GM19328 (cell line): ENCODE measurements around the gene NAA40.

Source experiments
- ATAC-seq: cut with Tn5 transposase; IDR thresholded peaks from one replicate; pipeline ENCODE4 v1.9.1; 2021; ENCODE audit warnings: mild to moderate bottlenecking, moderate library complexity; ENCODE audit not compliant: unreplicated experiment

Gene NAA40

DNA sequence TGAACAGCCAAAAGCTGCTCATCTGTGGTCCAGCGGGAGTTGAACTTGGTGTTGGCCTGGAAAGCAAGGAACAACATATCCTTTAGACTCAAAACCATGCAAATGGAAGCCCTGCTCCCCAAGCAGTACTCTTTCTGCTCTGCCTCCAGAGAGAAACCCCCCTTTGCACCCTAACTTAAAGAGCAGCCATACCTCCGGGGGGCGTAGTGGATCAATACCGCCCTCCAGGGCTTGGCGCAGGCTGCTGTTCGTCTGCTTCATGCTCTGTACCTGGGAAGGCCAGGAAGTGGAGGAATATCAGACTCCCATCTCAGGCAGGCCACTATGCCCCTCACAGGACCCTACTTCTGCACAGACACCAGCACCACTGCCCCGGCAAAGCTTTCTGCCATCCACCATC, 26.1 kb upstream of the NAA40 start:
- no peak for ATAC-seq

GRCh38 chr11:63913866-63914830, 24.7 kb upstream of the NAA40 start:
- ATAC-seq: no peak

DNA sequence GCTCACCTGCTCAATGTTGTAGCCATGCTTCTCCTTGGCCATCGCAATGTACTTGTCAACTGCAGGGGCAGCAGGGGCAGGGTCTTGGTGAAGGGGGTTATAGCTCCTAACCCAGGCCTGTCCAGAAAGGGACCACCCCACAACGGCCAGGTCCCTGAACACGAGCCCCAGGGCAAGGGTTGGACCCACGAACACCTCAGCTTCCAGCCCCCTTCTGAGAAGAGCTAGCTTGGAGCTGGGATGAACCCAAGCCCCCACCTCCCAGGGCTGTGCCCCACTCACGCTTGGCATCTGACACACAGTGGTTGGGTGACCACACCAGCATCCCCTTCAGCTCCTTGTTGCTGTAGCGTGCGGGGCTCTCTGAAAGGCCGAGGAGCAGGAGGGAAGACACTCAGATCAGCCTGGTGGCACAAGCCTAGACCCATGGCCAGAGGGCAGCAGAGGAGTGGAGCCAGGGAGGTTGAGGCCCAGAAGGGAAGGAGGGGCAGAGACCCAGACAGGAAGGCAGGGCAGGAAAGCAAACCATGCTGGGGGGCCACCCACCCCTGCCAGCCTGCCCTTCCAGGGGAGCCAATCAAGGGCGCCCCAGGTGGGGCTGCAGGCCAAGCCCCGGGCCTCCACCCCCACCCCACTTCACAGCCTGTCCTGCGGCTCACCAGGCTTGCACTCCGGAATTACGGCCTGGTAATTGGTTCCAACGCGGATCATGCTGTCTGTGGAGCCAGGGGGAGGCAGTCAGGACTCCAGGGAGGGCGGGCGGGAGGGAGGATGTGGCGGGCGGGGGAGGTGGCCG, 23.7 kb upstream of the NAA40 start:
- ATAC-seq: no peak

DNA sequence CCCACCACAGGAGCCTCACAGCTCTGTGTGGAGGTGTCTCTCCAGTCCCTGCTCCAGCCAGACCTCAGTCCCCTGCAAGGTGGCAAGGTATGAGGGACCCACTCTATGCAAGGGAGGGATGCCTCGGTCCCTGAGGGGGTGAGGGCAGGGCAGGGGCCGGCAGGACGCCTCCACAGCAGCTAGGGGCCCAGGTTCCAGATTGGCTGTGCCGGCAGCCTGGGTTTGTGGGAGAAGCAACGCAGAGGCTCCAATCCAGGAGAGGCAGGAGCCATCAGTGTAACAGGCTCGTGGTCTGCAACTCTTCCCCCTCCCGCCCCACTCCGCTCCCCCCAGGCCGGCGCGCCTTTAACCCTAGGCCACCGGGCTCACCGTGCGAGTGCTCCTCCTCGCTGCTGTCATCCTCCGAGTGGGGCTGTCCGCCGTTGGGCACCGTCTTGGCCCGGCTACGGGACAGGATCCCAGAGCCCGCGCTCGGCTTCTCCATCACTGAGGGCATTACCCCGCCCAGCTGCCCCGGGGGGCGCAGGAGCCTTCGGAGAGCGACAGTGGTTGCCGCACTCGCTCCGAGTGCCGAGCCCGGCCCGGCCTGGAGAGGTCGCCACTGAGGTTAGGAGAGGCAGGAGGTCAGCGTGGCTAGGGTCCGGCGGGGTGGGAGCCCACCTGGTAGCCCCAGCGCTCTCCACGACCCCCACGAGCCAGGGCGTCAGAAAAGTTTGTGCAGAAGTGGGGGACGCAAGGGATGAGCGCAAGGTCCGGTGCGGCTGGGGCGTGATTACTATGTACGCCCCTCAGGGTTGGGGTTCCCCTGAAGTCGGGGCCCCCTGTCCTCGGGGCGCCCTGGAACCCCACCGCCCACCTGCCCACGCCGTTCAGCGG, 22.6 kb upstream of the NAA40 start:
- no peak for ATAC-seq

DNA sequence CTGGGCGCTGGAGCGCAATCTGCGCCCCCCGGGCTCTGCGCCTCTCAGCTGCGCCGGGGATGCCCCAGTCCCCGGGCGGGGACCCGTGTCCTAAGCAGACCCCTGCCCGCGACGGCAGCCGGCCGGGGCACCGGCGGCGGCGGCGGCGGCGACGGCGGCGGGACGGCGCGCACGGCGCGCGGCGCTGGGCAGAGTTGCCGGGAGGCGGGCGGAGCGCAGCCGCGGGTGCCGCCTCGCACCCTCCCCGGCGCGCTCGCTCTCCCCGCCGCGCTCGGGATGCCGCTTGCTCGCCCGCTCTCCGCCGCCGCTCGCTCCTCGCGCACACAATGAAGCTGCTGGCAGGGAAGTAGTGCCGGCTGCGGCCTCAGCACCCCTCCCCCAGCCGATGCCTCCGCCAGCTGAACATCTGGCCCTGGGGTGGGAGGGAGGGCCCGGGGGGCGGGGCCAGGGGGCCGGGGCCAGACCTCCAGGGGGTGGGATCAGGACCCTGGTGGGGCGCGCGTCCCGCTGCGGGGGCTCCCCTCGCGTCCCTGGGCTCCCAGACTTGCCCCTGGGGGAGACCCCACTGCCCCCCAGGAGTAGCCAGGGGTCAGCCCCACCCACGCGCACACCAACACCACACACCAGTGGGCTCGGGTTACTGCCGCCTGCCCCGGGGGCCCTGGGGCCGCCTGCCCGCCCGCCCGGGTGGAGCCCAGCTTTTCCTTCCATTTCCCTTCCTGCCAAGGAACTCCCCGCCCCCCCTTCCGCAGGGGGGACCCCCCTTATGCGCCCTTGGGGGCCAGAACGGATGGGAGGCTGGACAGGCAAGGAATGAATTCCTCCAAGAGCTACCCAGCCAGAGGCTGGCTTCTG, 21.7 kb upstream of the NAA40 start, which contains the start of gene RCOR2:
TSS of gene RCOR2 (minus strand) at position 328 of the 855 bp plus-strand sequence. CDS start 708 bp downstream, outside the sequence.
- ATAC-seq: no peak

DNA sequence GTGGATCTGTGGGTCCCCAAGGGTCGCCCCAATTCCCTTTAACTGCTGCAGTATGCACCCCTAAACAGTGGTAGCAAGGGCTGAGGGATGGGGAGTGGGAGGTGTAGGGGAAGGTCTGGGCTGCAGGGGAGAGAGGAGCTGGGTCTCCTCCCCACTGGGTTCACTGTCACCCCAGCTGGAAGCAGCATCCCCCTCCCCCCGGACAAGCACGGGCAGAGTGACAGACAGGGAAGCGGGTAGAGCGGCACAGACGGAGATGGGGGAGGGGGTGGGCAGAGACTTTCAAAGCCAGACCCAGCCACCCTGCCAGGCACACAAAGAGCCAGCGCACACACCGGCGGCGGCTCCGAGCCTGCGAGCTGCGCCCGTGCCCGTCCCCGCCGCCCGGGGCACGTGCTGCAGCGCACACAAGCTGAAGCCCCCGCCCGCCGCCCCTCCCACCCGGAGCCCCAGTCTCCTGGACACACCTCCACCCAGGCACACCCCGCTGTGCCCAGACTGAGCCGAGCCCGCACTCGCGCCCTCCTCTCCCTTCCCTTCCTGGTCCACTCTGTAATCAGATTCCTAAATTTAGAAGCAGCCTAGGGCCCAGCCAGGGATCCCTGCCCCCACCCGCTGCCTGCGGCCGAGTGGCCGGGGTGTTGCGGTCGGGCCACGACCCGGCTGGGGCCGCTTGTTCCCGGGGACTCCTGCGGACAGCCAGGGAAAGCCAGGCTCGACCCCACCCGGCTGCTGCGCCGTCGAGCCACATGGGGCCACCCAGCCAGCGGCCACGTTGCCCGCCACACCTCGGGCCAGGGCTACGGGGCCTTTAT, 20.9 kb upstream of the NAA40 start:
- no peak for ATAC-seq

DNA sequence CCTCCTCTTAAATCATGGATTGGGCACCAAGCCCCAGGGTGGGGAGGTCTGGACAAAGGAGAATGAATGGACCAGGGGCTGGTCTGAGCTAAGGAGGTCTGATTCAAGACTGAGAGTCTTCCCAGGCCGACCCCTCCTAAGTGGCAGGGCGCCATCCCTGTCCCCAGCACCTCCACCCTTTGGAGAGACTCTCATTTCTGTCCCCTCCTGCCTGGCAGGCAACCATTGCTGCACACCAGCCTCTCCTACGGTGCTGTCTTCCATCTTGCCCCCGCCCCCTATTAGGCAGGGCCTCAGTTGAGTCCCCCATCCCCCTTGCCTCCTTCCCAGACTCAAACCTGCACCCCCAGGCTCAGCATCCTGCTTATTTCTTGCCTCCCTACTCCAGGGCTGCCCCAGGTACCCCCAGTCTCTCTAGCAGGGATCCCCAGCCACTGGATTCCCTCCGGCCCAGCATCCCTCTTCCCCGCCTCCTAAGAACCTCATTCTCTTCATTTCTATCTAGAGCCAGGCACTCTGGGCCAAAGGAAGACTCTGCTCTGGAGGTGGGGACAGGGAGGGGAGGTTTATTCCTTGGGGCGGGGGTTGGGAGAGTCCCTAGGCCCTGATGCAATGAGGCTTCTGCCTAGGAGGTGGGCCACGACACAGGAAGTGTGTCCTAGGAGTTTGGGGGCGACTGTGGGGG, 20.2 kb upstream of the NAA40 start:
- ATAC-seq: no peak

GRCh38 chr11:63919267-63920125, 19.3 kb upstream of the NAA40 start:
- no peak for ATAC-seq

DNA sequence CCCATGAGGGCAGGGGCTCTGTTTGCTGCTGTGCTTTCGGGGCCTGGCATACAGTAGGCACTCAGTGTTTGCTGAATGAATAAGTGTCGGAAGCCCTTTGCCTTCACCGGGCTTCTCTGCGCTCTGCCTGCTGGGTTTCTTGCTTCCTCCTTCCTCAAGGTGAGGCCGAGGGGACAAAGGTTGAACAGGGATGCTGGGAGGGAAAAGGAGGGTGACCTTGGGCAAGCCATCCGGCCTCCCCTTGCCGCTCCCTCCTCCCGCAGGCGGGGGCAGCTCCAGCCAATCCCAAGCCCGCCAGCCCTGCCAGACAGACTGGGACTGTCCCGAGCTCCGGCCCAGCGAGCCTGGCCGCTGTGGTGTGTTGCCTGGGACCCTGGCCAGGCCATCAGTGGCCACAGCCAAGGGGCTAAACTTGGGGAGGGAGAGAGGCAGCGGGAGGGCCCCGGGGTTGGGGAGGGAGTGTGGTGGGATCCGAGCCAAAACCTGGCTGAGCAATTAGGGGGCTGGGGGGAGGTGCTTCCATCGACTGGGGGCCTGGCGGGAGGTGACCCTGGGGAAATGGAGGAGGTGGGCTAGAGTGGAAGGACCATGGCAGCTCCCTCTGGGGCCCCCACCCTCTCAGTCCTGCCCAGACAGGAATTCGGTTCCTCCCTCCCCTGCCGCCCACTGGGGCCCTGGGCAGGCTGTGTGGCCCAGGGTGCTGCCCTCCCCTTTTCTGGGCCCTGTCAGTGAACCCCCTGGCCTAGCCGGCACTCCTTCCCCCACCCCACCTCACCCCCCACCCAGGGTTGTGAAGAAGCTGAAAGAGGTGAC, 18.5 kb upstream of the NAA40 start:
- ATAC-seq: no peak

GRCh38 chr11:63920939-63921417, 17.8 kb upstream of the NAA40 start:
- no peak for ATAC-seq

DNA sequence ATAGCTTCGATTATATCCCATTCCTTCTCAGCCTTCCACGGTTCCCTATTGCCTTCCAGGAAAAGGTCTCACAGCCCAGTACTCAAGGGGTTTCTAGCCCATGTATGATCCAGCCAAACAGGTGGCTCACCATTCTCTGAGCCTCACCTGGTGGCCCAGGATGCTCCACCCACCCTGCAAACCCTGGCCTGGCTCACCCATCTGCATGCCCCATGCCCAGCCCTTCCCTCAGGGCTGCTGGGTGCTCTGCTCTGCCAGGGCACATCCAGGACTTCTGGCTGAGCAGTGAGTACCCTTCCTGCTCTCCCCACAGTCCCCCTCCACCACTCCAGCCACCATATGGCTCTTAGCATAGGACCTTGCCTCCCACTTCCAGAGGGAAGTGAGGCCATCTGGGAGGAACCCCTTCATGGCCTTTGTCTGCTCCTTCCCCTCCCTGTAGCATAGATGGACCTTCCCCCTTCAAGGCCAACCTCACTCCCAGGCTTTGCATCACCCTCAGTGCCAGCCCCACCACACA, 16.1 kb upstream of the NAA40 start:
- no peak for ATAC-seq

GRCh38 chr11:63923319-63923718, 15.5 kb upstream of the NAA40 start:
- no peak for ATAC-seq

DNA sequence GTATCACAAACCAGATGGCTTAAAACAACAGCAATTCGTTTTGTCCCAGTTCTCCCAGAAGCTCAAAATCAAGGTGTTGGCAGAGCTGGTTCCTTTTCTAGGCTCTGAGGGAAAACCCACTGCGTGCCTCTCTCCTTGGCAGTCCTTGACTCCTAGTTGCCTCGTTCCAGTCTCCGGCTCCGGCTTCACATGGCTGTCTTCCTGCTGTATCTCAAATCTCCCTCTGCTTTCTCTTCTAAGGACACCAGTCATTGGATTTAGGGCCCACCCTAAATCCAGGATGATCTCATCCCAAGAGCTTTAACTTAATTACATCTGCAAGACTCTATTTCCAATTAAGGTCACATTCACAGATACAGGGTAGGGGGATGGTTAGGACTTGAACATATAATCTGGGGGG, 9.2 kb upstream of the NAA40 start:
- no peak for ATAC-seq

DNA sequence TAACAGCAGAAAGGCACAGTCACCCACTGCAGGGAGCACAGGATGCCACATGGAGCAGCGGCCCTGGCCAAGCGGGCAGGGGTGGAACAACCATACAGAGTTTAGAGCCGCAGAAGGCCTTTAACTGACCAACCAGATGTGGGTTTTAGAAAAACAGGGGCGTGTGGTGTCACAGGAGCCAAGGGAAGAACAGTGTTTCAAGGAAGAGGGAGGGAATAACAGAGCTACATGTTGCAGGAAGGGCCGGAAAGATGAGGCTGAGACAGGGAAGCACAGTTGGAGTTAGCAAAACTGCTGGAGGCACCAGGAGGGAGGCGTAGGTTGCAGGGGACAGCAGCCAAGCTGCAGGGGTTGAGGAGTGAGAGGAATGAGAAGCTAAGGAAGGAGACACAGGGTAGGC, 7.8 kb upstream of the NAA40 start:
- no peak for ATAC-seq

- ATAC-seq: no peak
Measured at GRCh38 chr11:63931876-63932275, 6.9 kb upstream of the NAA40 start.

GRCh38 chr11:63933459-63933858, 5.3 kb upstream of the NAA40 start:
- no peak for ATAC-seq
